HFFc6 (cell line): ENCODE data around the gene MLH3. TPM values are rescaled to one million over a fixed set of nuclear protein-coding genes. Genes with fewer than 3 reads are reported as not detected.
A peak's percentile ranks its signal among the peaks of the same experiment; 100 is the strongest.

Experiments
- DNase-seq: peaks from one replicate; pipeline ENCODE4 v3.0.0-alpha.2; 2018
- H3K27ac Mint-ChIP-seq: 2 replicates; pipeline ENCODE4 v1.8.0; 2020; ENCODE audit warnings: mild to moderate bottlenecking, mixed read lengths
- H3K27me3 Mint-ChIP-seq: 2 replicates; pipeline ENCODE4 v1.8.0; 2021; ENCODE audit warnings: mild to moderate bottlenecking, moderate library complexity, mixed read lengths; ENCODE audit not compliant: insufficient read depth
- H3K36me3 Mint-ChIP-seq: 2 replicates; pipeline ENCODE4 v1.8.0; 2021; ENCODE audit warnings: low read depth, mixed read lengths
- H3K4me1 Mint-ChIP-seq: 2 replicates; pipeline ENCODE4 v1.8.0; 2020; ENCODE audit warnings: low read depth, mixed read lengths
- H3K4me3 Mint-ChIP-seq: 2 replicates; pipeline ENCODE4 v1.8.0; 2020; ENCODE audit warnings: mild to moderate bottlenecking, moderate library complexity, mixed read lengths
- H3K9me3 Mint-ChIP-seq: 2 replicates; pipeline ENCODE4 v1.8.0; 2020; ENCODE audit warnings: mild to moderate bottlenecking, mixed read lengths
- total RNA-seq, 6 experiments: library from RNA; stranded (reverse); fragmentation: NEBNext Ultra II Directional; extraction: Animal tissue kit (Norgen Biotek cat#: 25700); gene quantifications; 2 replicates in 1 of 6; 3 replicates in 5 of 6; pipeline ENCODE4 v1.2.3, GENCODE V29; 2021
- TF ChIP-seq, protein P1 (sequence below): fragments of 200-600 bp; sonication (generic); IDR thresholded peaks from 2 replicates; pipeline ENCODE4 v1.5.0; 2021; ENCODE audit warnings: antibody characterized with exemption, mild to moderate bottlenecking

The MLH3 gene
- total RNA-seq, 6 experiments from 2014 or later, result 5.4 to 11.6 (median 7.6) TPM

GRCh38 chr14:74988131-74988530, 63.1 kb downstream of the MLH3 start:
- Mint-ChIP-seq H3K27ac (peak overlapping the region; percentile 70), H3K27me3 (0 out of 2 replicates have a peak, but pooled peaks cover under 1% of the 10 kb centered on the region)

DNA sequence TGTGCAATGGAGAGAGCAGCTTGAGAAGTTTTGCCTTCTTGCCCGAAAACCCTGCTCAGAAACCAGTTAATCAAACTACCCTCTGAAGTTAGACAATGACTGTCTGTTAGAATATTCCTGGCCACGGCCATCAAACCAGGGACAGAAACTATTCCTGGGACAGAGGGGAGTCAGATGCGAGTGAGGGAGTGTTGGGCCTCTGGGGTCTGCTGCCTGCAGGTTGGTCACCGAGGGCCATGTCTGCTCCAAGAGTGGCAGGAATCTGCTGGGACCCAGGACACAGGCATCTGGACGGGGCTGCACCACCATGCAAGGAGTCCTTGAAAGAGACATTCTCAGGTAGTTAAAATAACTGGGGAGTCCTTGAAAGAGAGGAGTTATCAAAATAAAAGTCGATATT, 65.5 kb downstream of the MLH3 start:
- DNase-seq, result no peak
- no peaks in the 10 kb centered on the region for H3K36me3 Mint-ChIP-seq
- H3K4me3 Mint-ChIP-seq, result no peak overlapping the region
- H3K27ac Mint-ChIP-seq, result no peak overlapping the region
- H3K9me3 Mint-ChIP-seq, result no peaks in the 10 kb centered on the region
- peaks cover 30% of the 10 kb centered on the region for H3K4me1 Mint-ChIP-seq
- H3K27me3 Mint-ChIP-seq, result no peaks in the 10 kb centered on the region
- TF ChIP-seq, protein P1, sequence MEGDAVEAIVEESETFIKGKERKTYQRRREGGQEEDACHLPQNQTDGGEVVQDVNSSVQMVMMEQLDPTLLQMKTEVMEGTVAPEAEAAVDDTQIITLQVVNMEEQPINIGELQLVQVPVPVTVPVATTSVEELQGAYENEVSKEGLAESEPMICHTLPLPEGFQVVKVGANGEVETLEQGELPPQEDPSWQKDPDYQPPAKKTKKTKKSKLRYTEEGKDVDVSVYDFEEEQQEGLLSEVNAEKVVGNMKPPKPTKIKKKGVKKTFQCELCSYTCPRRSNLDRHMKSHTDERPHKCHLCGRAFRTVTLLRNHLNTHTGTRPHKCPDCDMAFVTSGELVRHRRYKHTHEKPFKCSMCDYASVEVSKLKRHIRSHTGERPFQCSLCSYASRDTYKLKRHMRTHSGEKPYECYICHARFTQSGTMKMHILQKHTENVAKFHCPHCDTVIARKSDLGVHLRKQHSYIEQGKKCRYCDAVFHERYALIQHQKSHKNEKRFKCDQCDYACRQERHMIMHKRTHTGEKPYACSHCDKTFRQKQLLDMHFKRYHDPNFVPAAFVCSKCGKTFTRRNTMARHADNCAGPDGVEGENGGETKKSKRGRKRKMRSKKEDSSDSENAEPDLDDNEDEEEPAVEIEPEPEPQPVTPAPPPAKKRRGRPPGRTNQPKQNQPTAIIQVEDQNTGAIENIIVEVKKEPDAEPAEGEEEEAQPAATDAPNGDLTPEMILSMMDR, result no peak

More at GRCh38 chr14:74988131-74988530, 63.1 kb downstream of the MLH3 start:
- no peaks in the 10 kb centered on the region for H3K36me3 Mint-ChIP-seq
- DNase-seq, result peak; percentile 77
- no peaks in the 10 kb centered on the region for H3K9me3 Mint-ChIP-seq
- TF ChIP-seq, protein P1, result no peak
- no peak overlapping the region for H3K4me3 Mint-ChIP-seq
- peaks cover 17% of the 10 kb centered on the region for H3K4me1 Mint-ChIP-seq

DNA sequence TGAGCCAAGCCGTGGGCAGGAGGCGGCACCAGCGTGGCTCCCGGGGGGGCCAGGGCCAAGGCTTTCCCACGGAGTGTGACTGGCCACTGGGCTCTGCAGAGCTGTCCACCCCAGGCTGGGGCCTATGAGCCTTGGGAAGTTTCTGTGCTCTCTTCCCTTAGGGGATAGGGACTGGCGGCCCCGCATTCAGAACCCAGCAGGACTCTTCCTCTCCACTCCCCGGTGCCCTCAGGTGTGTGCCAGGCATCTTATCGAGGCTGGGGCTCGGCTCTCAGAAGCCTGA, 66.3 kb downstream of the MLH3 start:
- TF ChIP-seq, protein P1, result no peak
- no peaks in the 10 kb centered on the region for H3K27me3 Mint-ChIP-seq
- peaks cover 38% of the 10 kb centered on the region for H3K4me1 Mint-ChIP-seq
- no peak for DNase-seq
- H3K36me3 Mint-ChIP-seq, result no peaks in the 10 kb centered on the region
- H3K27ac Mint-ChIP-seq, result no peak overlapping the region
- no peaks in the 10 kb centered on the region for H3K9me3 Mint-ChIP-seq
- no peak overlapping the region for H3K4me3 Mint-ChIP-seq

GRCh38 chr14:74984236-74985027, 66.8 kb downstream of the MLH3 start:
- Mint-ChIP-seq H3K9me3 (no peaks in the 10 kb centered on the region), H3K27me3 (no peaks in the 10 kb centered on the region), H3K4me3 (no peak overlapping the region), H3K27ac (no peak overlapping the region), H3K36me3 (no peaks in the 10 kb centered on the region), H3K4me1 (peaks cover 44% of the 10 kb centered on the region)
- TF ChIP-seq, protein P1, result no peak
- DNase-seq, result no peak

- H3K4me3 Mint-ChIP-seq, result no peak overlapping the region
- no peaks in the 10 kb centered on the region for H3K27me3 Mint-ChIP-seq
- H3K4me1 Mint-ChIP-seq, result peaks cover 48% of the 10 kb centered on the region
- H3K36me3 Mint-ChIP-seq, result no peaks in the 10 kb centered on the region
- no peak overlapping the region for H3K27ac Mint-ChIP-seq
- no peak for DNase-seq
- no peaks in the 10 kb centered on the region for H3K9me3 Mint-ChIP-seq
- TF ChIP-seq, protein P1, result no peak
Measured at GRCh38 chr14:74983343-74983742, 67.9 kb downstream of the MLH3 start.
